Measurements from ENCODE around the gene TNS1. TPM values are rescaled to one million over a fixed set of nuclear protein-coding genes. Genes with fewer than 3 reads are reported as not detected.

Gene TNS1
- total RNA-seq, 4 donors from 2014 or later: 461 to 648 (median 565) TPM

GRCh38 chr2:218029366-218030360 is 26.9 kb upstream of the TNS1 start:
- H3K9me3 ChIP-seq: no peaks in the 10 kb centered on the region
- no peaks in the 10 kb centered on the region for H3K27me3 ChIP-seq
- H3K36me3 ChIP-seq: no peaks in the 10 kb centered on the region
- DNase-seq (ENCODE audit: low spot score in 2 of 2): no peak
- H3K27ac ChIP-seq: peak overlapping the region in 1 of 4 donors; percentile 14
- H3K4me3 ChIP-seq: no peak overlapping the region
- 53 to 63% methylated on average over 17 of the region's 17 CpGs for WGBS, 2 donors
- TF ChIP-seq POLR2A (IDR thresholded peaks at IDR 0.05) (no peak), EP300 (IDR thresholded peaks at IDR 0.05) (no peak)
- TF ChIP-seq, protein P1, sequence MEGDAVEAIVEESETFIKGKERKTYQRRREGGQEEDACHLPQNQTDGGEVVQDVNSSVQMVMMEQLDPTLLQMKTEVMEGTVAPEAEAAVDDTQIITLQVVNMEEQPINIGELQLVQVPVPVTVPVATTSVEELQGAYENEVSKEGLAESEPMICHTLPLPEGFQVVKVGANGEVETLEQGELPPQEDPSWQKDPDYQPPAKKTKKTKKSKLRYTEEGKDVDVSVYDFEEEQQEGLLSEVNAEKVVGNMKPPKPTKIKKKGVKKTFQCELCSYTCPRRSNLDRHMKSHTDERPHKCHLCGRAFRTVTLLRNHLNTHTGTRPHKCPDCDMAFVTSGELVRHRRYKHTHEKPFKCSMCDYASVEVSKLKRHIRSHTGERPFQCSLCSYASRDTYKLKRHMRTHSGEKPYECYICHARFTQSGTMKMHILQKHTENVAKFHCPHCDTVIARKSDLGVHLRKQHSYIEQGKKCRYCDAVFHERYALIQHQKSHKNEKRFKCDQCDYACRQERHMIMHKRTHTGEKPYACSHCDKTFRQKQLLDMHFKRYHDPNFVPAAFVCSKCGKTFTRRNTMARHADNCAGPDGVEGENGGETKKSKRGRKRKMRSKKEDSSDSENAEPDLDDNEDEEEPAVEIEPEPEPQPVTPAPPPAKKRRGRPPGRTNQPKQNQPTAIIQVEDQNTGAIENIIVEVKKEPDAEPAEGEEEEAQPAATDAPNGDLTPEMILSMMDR (IDR thresholded peaks at IDR 0.05): no peak
- peaks cover 0 to 27% (median 4%) of the 10 kb centered on the region in 4 donors for H3K4me1 ChIP-seq

DNA sequence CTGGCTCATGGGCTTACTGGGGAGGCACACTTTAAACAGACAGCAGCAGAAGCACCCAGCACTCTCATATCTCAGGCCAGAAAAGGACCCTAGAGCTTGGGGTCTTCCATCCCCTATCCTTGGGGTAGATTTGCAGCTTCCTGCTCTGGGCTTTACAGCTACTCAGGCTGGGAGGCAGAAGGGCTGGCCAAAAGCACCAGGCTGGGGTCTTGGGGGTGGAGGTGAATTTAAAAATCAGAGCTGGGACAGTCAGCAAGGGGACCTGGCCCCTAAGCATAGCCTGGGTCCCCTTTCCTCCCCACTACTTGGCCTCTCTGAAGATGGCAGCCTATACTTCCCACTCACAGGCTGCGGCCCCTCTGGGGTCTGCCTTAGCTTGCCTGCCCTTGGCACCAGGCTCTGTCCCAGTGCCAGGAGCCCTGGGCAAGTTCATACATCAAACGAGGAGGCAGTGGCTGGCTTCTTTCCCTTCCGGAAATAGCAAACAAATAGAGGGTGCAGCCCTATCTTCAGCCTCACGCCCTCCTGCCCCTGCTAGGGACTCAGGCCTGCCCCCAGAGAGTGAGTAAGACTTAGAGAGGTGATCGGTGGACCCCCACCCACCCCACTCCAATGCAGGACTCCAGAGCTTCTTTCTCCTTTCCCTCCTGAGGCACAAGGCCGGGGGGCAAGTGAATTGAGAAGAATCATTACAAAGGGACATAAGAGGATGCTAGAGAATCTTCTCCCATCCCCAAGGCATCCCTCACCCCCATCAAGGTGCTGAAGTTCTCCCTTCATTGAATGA is 26.0 kb upstream of the TNS1 start:
- H3K27ac ChIP-seq: peak overlapping the region in 1 of 4 donors; percentile 14
- H3K4me3 ChIP-seq: no peak overlapping the region
- H3K36me3 ChIP-seq: no peaks in the 10 kb centered on the region
- WGBS, 2 donors: 51 to 57% methylated on average over 6 of the region's 6 CpGs
- no peaks in the 10 kb centered on the region for H3K9me3 ChIP-seq
- H3K4me1 ChIP-seq: peaks cover 0 to 18% (median 3%) of the 10 kb centered on the region in 4 donors
- no peak for DNase-seq (ENCODE audit: low spot score in 2 of 2)
- no peak for TF ChIP-seq POLR2A (IDR thresholded peaks at IDR 0.05)
- TF ChIP-seq, protein P1 (IDR thresholded peaks at IDR 0.05): no peak
- TF ChIP-seq EP300 (IDR thresholded peaks at IDR 0.05): no peak
- no peaks in the 10 kb centered on the region for H3K27me3 ChIP-seq

- H3K9me3 ChIP-seq: no peaks in the 10 kb centered on the region
- H3K36me3 ChIP-seq: no peaks in the 10 kb centered on the region
- WGBS, 2 donors: 90 to 100% methylated on average over 2 of the region's 2 CpGs
- no peak overlapping the region for H3K4me3 ChIP-seq
- no peak for DNase-seq (ENCODE audit: low spot score in 2 of 2)
- H3K27ac ChIP-seq: no peak overlapping the region
- H3K27me3 ChIP-seq: no peaks in the 10 kb centered on the region
- TF ChIP-seq, protein P1 (IDR thresholded peaks at IDR 0.05): no peak
- TF ChIP-seq EP300 (IDR thresholded peaks at IDR 0.05): no peak
- no peak for TF ChIP-seq POLR2A (IDR thresholded peaks at IDR 0.05)
- H3K4me1 ChIP-seq: peaks cover 0 to 17% (median 3%) of the 10 kb centered on the region in 4 donors
Observed at GRCh38 chr2:218028189-218028495, 25.3 kb upstream of the TNS1 start.

DNA sequence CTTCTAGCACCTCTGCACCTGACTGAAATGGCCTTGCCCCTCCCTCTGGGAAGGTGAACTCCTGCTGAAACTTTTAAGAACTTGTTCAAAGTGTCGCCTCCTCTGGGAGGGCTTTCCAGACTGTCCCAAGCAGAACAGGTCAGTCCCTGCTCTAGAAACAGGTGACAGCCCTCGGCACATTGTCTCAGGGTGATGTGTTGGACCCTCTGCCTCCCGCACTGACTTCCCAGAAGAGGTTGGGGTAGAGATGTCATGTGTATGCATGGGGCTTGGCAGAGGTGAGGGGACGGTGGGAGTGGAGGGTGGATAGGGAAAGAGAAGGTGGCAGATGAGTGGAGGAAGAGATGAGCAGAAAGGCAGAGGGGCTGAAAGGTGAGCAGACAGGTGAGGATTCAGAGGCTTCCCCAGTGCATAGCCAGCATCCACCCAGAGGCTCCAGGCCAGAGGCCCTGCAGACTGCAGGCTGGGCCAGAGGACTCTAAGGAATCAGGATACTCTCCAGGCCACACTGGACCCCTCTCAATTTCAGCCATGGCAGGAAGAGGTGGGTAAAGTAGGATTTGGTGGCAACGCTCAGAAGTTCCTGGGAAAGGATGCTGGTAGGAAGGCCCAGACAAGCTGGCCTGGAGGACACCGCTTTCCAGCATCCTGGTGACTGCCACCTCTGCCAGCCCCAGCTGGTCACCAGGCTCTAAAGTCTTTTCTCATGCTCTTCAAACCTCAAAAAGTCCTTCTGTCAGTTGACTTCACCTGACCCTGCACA is 24.8 kb upstream of the TNS1 start:
- Histone ChIP-seq H3K4me1 (peaks cover 0 to 17% (median 3%) of the 10 kb centered on the region in 4 donors), H3K4me3 (no peak overlapping the region), H3K36me3 (no peaks in the 10 kb centered on the region), H3K27me3 (no peaks in the 10 kb centered on the region), H3K27ac (no peak overlapping the region), H3K9me3 (no peaks in the 10 kb centered on the region)
- WGBS, 2 donors: 97 to 99% methylated on average over 6 of the region's 6 CpGs
- no peak for DNase-seq (ENCODE audit: low spot score in 2 of 2)
- TF ChIP-seq POLR2A (IDR thresholded peaks at IDR 0.05): no peak

GRCh38 chr2:218026676-218027425 is 24.1 kb upstream of the TNS1 start:
- H3K9me3 ChIP-seq: no peaks in the 10 kb centered on the region
- 84 to 86% methylated on average over 17 of the region's 17 CpGs for WGBS, 2 donors
- H3K4me1 ChIP-seq: peaks cover 0 to 17% (median 3%) of the 10 kb centered on the region in 4 donors
- TF ChIP-seq EP300 (IDR thresholded peaks at IDR 0.05) (no peak), POLR2A (IDR thresholded peaks at IDR 0.05) (no peak)
- TF ChIP-seq, protein P1 (IDR thresholded peaks at IDR 0.05): no peak
- H3K36me3 ChIP-seq: no peaks in the 10 kb centered on the region
- no peaks in the 10 kb centered on the region for H3K27me3 ChIP-seq
- no peak for DNase-seq (ENCODE audit: low spot score in 2 of 2)
- H3K4me3 ChIP-seq: no peak overlapping the region
- H3K27ac ChIP-seq: no peak overlapping the region

Data from tibial nerve (tissue), 4 donors.